ENCODE measurements around the gene ADARB2. TPM values are rescaled to one million over a fixed set of nuclear protein-coding genes. Genes with fewer than 3 reads are reported as not detected.

ADARB2 gene
- total and polyA plus RNA-seq, 3 experiments from 2014 or later, result not detected

GRCh38 chr10:1733720-1734119 is 3.6 kb downstream of the ADARB2 start:
- peaks cover 26% of the 10 kb centered on the region for H3K27me3 ChIP-seq (ENCODE audit: insufficient read depth, low read length, poor library complexity, severe bottlenecking)
- peaks cover 38 to 53% of the 10 kb centered on the region in 2 donors for H3K27me3 Mint-ChIP-seq
- H3K4me3 ChIP-seq (ENCODE audit: low read length), result no peak overlapping the region
- DNase-seq, result no peak
- ChIA-PET CTCF (no interaction called here), POLR2A (no interaction called here)
- H3K9me3 Mint-ChIP-seq, result no peaks in the 10 kb centered on the region
- H3K4me1 ChIP-seq (ENCODE audit: insufficient read depth, low read length), result no peaks in the 10 kb centered on the region
- no peak overlapping the region for H3K27ac Mint-ChIP-seq
- no peaks in the 10 kb centered on the region for H3K9me3 ChIP-seq (ENCODE audit: low read length)
- H3K36me3 Mint-ChIP-seq, result peaks cover 0 to 4% (median 0%) of the 10 kb centered on the region in 3 donors
- H3K36me3 ChIP-seq (ENCODE audit: insufficient read depth, low read length), result no peaks in the 10 kb centered on the region
- no peak overlapping the region for H3K4me3 Mint-ChIP-seq
- H3K27ac ChIP-seq (ENCODE audit: low read depth, low read length), result no peak overlapping the region
- peaks cover 0 to 10% (median 4%) of the 10 kb centered on the region in 3 donors for H3K4me1 Mint-ChIP-seq

- Mint-ChIP-seq H3K9me3 (no peaks in the 10 kb centered on the region), H3K27ac (no peak overlapping the region), H3K4me3 (no peak overlapping the region), H3K27me3 (peaks cover 32 to 42% of the 10 kb centered on the region in 2 donors), H3K4me1 (peaks cover 0 to 7% (median 4%) of the 10 kb centered on the region in 3 donors), H3K36me3 (peaks cover 0 to 4% (median 0%) of the 10 kb centered on the region in 3 donors)
- POLR2A ChIA-PET, result no interaction called here
- Histone ChIP-seq H3K36me3 (ENCODE audit: insufficient read depth, low read length) (no peaks in the 10 kb centered on the region), H3K27ac (ENCODE audit: low read depth, low read length) (no peak overlapping the region), H3K4me3 (ENCODE audit: low read length) (no peak overlapping the region), H3K9me3 (ENCODE audit: low read length) (no peaks in the 10 kb centered on the region), H3K4me1 (ENCODE audit: insufficient read depth, low read length) (no peaks in the 10 kb centered on the region), H3K27me3 (ENCODE audit: insufficient read depth, low read length, poor library complexity, severe bottlenecking) (peaks cover 16% of the 10 kb centered on the region)
- CTCF ChIA-PET, result no interaction called here
- DNase-seq, result no peak
These were observed 4.7 kb downstream of the ADARB2 start for GRCh38 chr10:1732564-1732996.

- Mint-ChIP-seq H3K4me3 (no peak overlapping the region), H3K27me3 (peaks cover 34 to 42% of the 10 kb centered on the region in 2 donors), H3K9me3 (no peaks in the 10 kb centered on the region), H3K27ac (no peak overlapping the region), H3K4me1 (peaks cover 0 to 7% (median 4%) of the 10 kb centered on the region in 3 donors), H3K36me3 (peaks cover 0 to 4% (median 0%) of the 10 kb centered on the region in 3 donors)
- peaks cover 16% of the 10 kb centered on the region for H3K27me3 ChIP-seq (ENCODE audit: insufficient read depth, low read length, poor library complexity, severe bottlenecking)
- H3K4me3 ChIP-seq (ENCODE audit: low read length), result no peak overlapping the region
- no peaks in the 10 kb centered on the region for H3K36me3 ChIP-seq (ENCODE audit: insufficient read depth, low read length)
- H3K27ac ChIP-seq (ENCODE audit: low read depth, low read length), result no peak overlapping the region
- DNase-seq, result no peak
- ChIA-PET CTCF (no interaction called here), POLR2A (no interaction called here)
- H3K4me1 ChIP-seq (ENCODE audit: insufficient read depth, low read length), result no peaks in the 10 kb centered on the region
- H3K9me3 ChIP-seq (ENCODE audit: low read length), result no peaks in the 10 kb centered on the region
These were observed 5.7 kb downstream of the ADARB2 start for GRCh38 chr10:1731592-1731991.

GRCh38 chr10:1729751-1730150 is 7.6 kb downstream of the ADARB2 start:
- ChIA-PET CTCF (interaction anchor here (1.2 kb wide), 1 partner anchor 9 kb away, joined by 3 read pairs; no protein-coding TSS in a partner anchor), POLR2A (no interaction called here)
- no peak overlapping the region for H3K27ac Mint-ChIP-seq
- H3K4me3 ChIP-seq (ENCODE audit: low read length), result no peak overlapping the region
- peaks cover 0 to 4% (median 0%) of the 10 kb centered on the region in 3 donors for H3K36me3 Mint-ChIP-seq
- peaks cover 3% of the 10 kb centered on the region for H3K27me3 ChIP-seq (ENCODE audit: insufficient read depth, low read length, poor library complexity, severe bottlenecking)
- H3K4me3 Mint-ChIP-seq, result no peak overlapping the region
- DNase-seq, result no peak
- H3K27me3 Mint-ChIP-seq, result peaks cover 17 to 24% of the 10 kb centered on the region in 2 donors
- no peaks in the 10 kb centered on the region for H3K36me3 ChIP-seq (ENCODE audit: insufficient read depth, low read length)
- H3K9me3 ChIP-seq (ENCODE audit: low read length), result no peaks in the 10 kb centered on the region
- no peaks in the 10 kb centered on the region for H3K4me1 ChIP-seq (ENCODE audit: insufficient read depth, low read length)
- H3K4me1 Mint-ChIP-seq, result no peaks in the 10 kb centered on the region
- no peaks in the 10 kb centered on the region for H3K9me3 Mint-ChIP-seq
- no peak overlapping the region for H3K27ac ChIP-seq (ENCODE audit: low read depth, low read length)

GRCh38 chr10:1726861-1727260 is 10.5 kb downstream of the ADARB2 start:
- no peaks in the 10 kb centered on the region for H3K36me3 ChIP-seq (ENCODE audit: insufficient read depth, low read length)
- no peak overlapping the region for H3K4me3 ChIP-seq (ENCODE audit: low read length)
- Mint-ChIP-seq H3K9me3 (no peaks in the 10 kb centered on the region), H3K27me3 (peaks cover 0 to 14% of the 10 kb centered on the region in 2 donors), H3K4me1 (no peaks in the 10 kb centered on the region), H3K27ac (no peak overlapping the region), H3K4me3 (no peak overlapping the region), H3K36me3 (no peaks in the 10 kb centered on the region)
- POLR2A ChIA-PET, result no interaction called here
- no peak for DNase-seq
- CTCF ChIA-PET, result no interaction called here
- H3K9me3 ChIP-seq (ENCODE audit: low read length), result no peaks in the 10 kb centered on the region
- no peaks in the 10 kb centered on the region for H3K4me1 ChIP-seq (ENCODE audit: insufficient read depth, low read length)
- peaks cover 3% of the 10 kb centered on the region for H3K27me3 ChIP-seq (ENCODE audit: insufficient read depth, low read length, poor library complexity, severe bottlenecking)
- H3K27ac ChIP-seq (ENCODE audit: low read depth, low read length), result no peak overlapping the region

GRCh38 chr10:1724921-1725488 is 12.3 kb downstream of the ADARB2 start:
- no peak overlapping the region for H3K4me3 Mint-ChIP-seq
- no peaks in the 10 kb centered on the region for H3K4me1 Mint-ChIP-seq
- no peaks in the 10 kb centered on the region for H3K36me3 Mint-ChIP-seq
- H3K36me3 ChIP-seq (ENCODE audit: insufficient read depth, low read length), result no peaks in the 10 kb centered on the region
- ChIA-PET POLR2A (no interaction called here), CTCF (no interaction called here)
- DNase-seq, result no peak
- peaks cover 4 to 6% of the 10 kb centered on the region in 2 donors for H3K27me3 Mint-ChIP-seq
- H3K4me1 ChIP-seq (ENCODE audit: insufficient read depth, low read length), result no peaks in the 10 kb centered on the region
- no peaks in the 10 kb centered on the region for H3K27me3 ChIP-seq (ENCODE audit: insufficient read depth, low read length, poor library complexity, severe bottlenecking)
- H3K27ac ChIP-seq (ENCODE audit: low read depth, low read length), result no peak overlapping the region
- no peak overlapping the region for H3K4me3 ChIP-seq (ENCODE audit: low read length)
- H3K9me3 Mint-ChIP-seq, result no peaks in the 10 kb centered on the region
- no peak overlapping the region for H3K27ac Mint-ChIP-seq
- H3K9me3 ChIP-seq (ENCODE audit: low read length), result no peaks in the 10 kb centered on the region

GRCh38 chr10:1716839-1717238 is 20.5 kb downstream of the ADARB2 start:
- peaks cover 4% of the 10 kb centered on the region for H3K27me3 ChIP-seq (ENCODE audit: insufficient read depth, low read length, poor library complexity, severe bottlenecking)
- H3K9me3 Mint-ChIP-seq, result no peaks in the 10 kb centered on the region
- H3K9me3 ChIP-seq (ENCODE audit: low read length), result no peaks in the 10 kb centered on the region
- no peaks in the 10 kb centered on the region for H3K36me3 ChIP-seq (ENCODE audit: insufficient read depth, low read length)
- no peak overlapping the region for H3K4me3 ChIP-seq (ENCODE audit: low read length)
- H3K4me3 Mint-ChIP-seq, result no peak overlapping the region
- DNase-seq, result no peak
- ChIA-PET CTCF (no interaction called here), POLR2A (no interaction called here)
- no peaks in the 10 kb centered on the region for H3K4me1 Mint-ChIP-seq
- peaks cover 20 to 51% of the 10 kb centered on the region in 2 donors for H3K27me3 Mint-ChIP-seq
- H3K4me1 ChIP-seq (ENCODE audit: insufficient read depth, low read length), result no peaks in the 10 kb centered on the region
- peaks cover 0 to 1% (median 0%) of the 10 kb centered on the region in 3 donors for H3K36me3 Mint-ChIP-seq
- no peak overlapping the region for H3K27ac ChIP-seq (ENCODE audit: low read depth, low read length)
- no peak overlapping the region for H3K27ac Mint-ChIP-seq

GRCh38 chr10:1715821-1716220 is 21.5 kb downstream of the ADARB2 start:
- Mint-ChIP-seq H3K9me3 (no peaks in the 10 kb centered on the region), H3K27me3 (peaks cover 24 to 51% of the 10 kb centered on the region in 2 donors), H3K36me3 (peaks cover 0 to 1% (median 0%) of the 10 kb centered on the region in 3 donors), H3K27ac (no peak overlapping the region), H3K4me1 (no peaks in the 10 kb centered on the region), H3K4me3 (no peak overlapping the region)
- ChIA-PET CTCF (no interaction called here), POLR2A (no interaction called here)
- Histone ChIP-seq H3K27me3 (ENCODE audit: insufficient read depth, low read length, poor library complexity, severe bottlenecking) (peaks cover 4% of the 10 kb centered on the region), H3K4me3 (ENCODE audit: low read length) (no peak overlapping the region), H3K36me3 (ENCODE audit: insufficient read depth, low read length) (no peaks in the 10 kb centered on the region), H3K4me1 (ENCODE audit: insufficient read depth, low read length) (no peaks in the 10 kb centered on the region), H3K9me3 (ENCODE audit: low read length) (no peaks in the 10 kb centered on the region), H3K27ac (ENCODE audit: low read depth, low read length) (no peak overlapping the region)
- DNase-seq, result no peak
